DMS 273 (cell line): Measurements from ENCODE around the gene AGBL1.

ENCODE experiments used
- DNase-seq: peaks from one replicate; lab custom pipeline; 2025; ENCODE audit not compliant: unreplicated experiment; lab: John Stamatoyannopoulos, UW

The AGBL1 gene

DNA sequence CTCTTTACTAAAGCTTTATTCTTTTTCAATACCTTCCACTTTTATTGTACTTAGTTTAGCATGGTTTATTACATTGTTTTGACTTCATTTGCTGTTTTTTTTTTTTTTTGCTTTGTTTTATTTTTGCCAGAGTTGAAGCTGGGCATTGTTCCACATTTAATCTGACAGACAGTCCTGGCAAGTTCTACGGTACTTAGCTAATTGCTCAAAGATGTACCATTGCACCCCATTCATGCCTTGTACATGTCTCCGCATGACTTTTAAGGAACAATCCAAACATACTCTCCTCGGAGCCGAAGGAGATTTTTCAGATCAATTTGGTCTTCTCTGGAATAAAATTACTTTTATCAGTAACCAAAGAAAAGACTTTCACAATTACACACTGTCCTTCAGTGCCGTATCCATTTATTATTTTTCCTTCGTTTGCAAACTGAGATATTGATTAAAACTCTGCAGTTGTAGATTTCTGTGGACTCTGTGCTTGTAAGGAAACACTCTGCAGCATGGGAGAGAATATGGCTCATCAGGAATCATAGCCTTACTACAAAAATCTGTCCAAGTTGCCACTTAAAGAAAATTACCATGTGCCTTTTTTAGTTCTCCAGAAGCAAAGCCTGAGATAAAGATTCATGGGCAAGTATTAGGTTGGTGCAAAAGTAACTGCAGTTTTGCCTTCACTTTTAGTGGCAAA lies 952.0 kb downstream of the AGBL1 start:
- DNase-seq, result no peak

- no peak for DNase-seq
These were observed 952.6 kb downstream of the AGBL1 start for GRCh38 chr15:87032295-87032694.

GRCh38 chr15:87033056-87033455 lies 953.4 kb downstream of the AGBL1 start:
- peak; percentile 24 for DNase-seq

DNA sequence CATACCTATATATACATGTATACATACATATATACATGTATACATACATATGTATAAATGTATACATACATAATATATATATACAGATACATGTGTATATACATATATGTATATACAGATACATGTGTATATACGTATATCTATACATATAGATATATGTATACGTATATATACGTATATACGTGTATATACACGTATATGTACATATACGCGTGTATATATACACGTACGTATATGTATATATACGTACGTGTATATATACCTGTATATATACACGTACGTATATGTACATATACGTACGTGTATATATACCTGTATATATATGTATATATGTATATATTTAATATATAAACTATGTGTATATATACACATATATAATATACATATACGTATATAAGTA lies 955.2 kb downstream of the AGBL1 start:
- DNase-seq, result no peak

GRCh38 chr15:87038404-87038803 lies 958.7 kb downstream of the AGBL1 start:
- DNase-seq, result no peak

GRCh38 chr15:87042619-87043018 lies 962.9 kb downstream of the AGBL1 start:
- DNase-seq, result peak; percentile 16

DNA sequence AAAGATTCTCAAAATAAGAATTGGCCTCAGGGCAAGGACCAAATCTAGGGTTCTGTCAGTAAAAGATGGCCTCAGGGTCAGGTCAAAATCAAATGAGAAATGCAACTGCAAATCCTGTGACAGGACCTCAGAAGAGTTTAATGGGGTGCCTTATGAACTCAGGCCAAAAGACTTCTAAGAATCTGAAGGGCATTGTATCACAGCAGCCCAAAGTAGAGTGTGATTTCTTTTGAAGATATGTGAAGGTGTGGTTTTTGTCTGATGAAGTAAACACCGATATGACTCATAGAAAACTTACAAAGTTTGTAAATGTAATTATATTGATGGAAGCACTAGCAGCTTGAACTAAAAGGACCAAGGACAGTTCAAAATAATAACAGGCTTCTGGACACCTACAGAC lies 966.1 kb downstream of the AGBL1 start:
- no peak for DNase-seq

DNA sequence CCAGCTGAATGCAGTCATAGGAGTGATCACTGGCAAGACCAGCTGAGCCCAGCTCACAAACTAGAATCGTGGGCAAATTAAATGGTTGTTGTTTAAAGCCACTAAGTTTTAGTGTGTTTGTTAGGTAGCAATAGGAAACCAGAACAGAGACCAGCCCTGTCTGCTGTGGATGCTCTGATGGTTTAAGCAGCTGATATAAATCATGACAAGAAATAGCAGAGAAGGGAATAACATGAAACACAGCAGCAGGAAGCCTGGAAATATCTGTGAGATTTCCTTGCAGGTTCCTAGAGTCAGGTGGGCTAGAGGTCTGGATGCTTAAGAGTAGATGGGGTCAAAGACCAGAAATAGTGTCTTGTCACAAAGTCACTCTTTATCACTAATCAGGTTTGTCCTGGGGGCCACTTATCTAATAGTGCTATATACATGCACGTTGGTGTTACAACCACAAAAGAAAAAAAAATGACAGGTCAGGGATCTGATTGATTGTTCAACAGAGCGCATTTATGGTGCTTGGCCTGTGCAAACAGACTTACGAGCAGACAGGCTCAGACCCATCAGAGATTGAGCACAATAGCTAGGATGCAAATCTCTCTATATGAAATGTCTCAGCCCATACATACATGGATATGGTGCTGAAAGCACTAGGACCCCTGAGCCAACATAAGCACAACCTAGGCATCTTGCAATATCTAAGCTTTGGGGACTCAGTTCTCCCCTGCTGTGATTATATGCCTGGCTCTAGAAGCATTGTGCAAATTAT lies 967.7 kb downstream of the AGBL1 start:
- no peak for DNase-seq
